Measurements from ENCODE around the gene MEF2B.

DNA sequence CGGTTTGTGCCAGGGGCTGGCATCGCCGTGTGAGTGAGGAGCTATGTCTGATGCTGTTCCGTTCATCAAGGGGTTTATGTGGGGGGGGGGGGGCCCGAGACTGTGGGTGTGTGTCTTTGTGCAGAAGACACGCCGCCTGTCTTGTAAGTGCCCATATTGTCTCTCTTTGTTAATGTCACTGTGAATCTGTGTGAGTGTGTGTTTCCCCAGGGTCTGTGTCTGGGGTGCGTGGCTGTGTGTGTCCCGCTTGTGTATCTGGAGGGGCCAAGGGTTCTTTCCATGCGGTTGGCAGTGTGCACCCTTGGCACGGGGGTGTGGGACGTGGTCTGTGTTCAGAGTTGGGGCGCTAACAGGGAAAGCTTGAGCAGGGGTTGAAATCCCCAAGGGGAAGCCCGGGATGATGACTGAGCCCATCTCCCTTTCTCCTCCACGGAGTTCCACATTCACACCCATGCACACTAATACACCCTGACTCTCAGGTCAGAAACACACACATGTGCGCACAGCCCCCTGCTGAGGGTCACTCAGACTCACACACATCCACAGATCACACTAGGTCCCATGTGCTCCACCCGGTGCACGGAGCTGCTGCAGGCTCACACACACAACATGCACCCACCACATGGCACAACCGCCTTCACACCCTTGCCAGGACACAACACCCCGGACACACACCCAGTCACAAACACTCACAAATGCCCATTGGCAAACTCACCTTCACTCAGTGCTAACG, 43.5 kb upstream of the MEF2B start:
- TF ChIP-seq POLR2AphosphoS5 (IDR thresholded peaks at IDR 0.05), result no peak
- TF ChIP-seq, protein P1, sequence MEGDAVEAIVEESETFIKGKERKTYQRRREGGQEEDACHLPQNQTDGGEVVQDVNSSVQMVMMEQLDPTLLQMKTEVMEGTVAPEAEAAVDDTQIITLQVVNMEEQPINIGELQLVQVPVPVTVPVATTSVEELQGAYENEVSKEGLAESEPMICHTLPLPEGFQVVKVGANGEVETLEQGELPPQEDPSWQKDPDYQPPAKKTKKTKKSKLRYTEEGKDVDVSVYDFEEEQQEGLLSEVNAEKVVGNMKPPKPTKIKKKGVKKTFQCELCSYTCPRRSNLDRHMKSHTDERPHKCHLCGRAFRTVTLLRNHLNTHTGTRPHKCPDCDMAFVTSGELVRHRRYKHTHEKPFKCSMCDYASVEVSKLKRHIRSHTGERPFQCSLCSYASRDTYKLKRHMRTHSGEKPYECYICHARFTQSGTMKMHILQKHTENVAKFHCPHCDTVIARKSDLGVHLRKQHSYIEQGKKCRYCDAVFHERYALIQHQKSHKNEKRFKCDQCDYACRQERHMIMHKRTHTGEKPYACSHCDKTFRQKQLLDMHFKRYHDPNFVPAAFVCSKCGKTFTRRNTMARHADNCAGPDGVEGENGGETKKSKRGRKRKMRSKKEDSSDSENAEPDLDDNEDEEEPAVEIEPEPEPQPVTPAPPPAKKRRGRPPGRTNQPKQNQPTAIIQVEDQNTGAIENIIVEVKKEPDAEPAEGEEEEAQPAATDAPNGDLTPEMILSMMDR (IDR thresholded peaks at IDR 0.05; ENCODE audit: poor library complexity, severe bottlenecking), result no peak
- TF ChIP-seq TAF1 (IDR thresholded peaks at IDR 0.05; ENCODE audit: low read depth), result no peak
- no peak for TF ChIP-seq SMC3 (conservative IDR thresholded peaks at IDR 0.05; ENCODE audit: poor library complexity)
- TF ChIP-seq, protein P2, sequence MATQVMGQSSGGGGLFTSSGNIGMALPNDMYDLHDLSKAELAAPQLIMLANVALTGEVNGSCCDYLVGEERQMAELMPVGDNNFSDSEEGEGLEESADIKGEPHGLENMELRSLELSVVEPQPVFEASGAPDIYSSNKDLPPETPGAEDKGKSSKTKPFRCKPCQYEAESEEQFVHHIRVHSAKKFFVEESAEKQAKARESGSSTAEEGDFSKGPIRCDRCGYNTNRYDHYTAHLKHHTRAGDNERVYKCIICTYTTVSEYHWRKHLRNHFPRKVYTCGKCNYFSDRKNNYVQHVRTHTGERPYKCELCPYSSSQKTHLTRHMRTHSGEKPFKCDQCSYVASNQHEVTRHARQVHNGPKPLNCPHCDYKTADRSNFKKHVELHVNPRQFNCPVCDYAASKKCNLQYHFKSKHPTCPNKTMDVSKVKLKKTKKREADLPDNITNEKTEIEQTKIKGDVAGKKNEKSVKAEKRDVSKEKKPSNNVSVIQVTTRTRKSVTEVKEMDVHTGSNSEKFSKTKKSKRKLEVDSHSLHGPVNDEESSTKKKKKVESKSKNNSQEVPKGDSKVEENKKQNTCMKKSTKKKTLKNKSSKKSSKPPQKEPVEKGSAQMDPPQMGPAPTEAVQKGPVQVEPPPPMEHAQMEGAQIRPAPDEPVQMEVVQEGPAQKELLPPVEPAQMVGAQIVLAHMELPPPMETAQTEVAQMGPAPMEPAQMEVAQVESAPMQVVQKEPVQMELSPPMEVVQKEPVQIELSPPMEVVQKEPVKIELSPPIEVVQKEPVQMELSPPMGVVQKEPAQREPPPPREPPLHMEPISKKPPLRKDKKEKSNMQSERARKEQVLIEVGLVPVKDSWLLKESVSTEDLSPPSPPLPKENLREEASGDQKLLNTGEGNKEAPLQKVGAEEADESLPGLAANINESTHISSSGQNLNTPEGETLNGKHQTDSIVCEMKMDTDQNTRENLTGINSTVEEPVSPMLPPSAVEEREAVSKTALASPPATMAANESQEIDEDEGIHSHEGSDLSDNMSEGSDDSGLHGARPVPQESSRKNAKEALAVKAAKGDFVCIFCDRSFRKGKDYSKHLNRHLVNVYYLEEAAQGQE (IDR thresholded peaks at IDR 0.05; ENCODE audit: borderline replicate concordance), result no peak
- TF ChIP-seq EZH2 (IDR thresholded peaks at IDR 0.05; ENCODE audit: borderline replicate concordance, insufficient read depth, low read length, poor library complexity, severe bottlenecking), result no peak
- no peak for TF ChIP-seq RAD21 (conservative IDR thresholded peaks at IDR 0.05)
